IMR-90 (cell line): ENCODE results near the gene MXD4. TPM values are rescaled to one million over a fixed set of nuclear protein-coding genes. Genes with fewer than 3 reads are reported as not detected.

Experiments used
- ATAC-seq: fragments of 200-7000 bp; cut with Tn5 transposase; 2 replicates; pipeline ENCODE4 v1.9.1; 2020; ENCODE audit warnings: low read depth, mild to moderate bottlenecking, moderate library complexity
- BruUV-seq: library from RNA; stranded (reverse); fragments of 400-500 nt; replicated peaks from 2 replicates; lab custom pipeline; 2021; lab: Mats Ljungman, UMichigan
- CTCF ChIA-PET: fragments of 300-600 bp; formaldehyde crosslinking; extraction: SDS; loops from one replicate; lab custom pipeline; 2021; ENCODE audit warnings: antibody characterized with exemption; lab: Yijun Ruan, JAX
- POLR2A ChIA-PET: fragments of 300-600 bp; sonication (Branson Sonifier 250); formaldehyde crosslinking; loops from one replicate; lab custom pipeline; 2022; ENCODE audit warnings: antibody characterized with exemption; ENCODE audit not compliant: unreplicated experiment; lab: Charles Lee
- DNase-seq: peaks from one replicate; pipeline ENCODE4 v3.0.0; 2013
- H2AFZ ChIP-seq: replicated peaks from 2 replicates; pipeline ENCODE3; 2013; ENCODE audit warnings: low read length, mild to moderate bottlenecking; ENCODE audit not compliant: poor library complexity
- H2AK5ac ChIP-seq: 2 replicates; pipeline ENCODE4 v1.6.1; 2013; ENCODE audit warnings: low read depth, low read length, inconsistent platforms
- H2AK9ac ChIP-seq: replicated peaks from 2 replicates; pipeline ENCODE3; 2013; ENCODE audit warnings: mild to moderate bottlenecking, low read depth, low read length, moderate library complexity; ENCODE audit not compliant: poor library complexity
- H2BK120ac ChIP-seq: 2 replicates; pipeline ENCODE4 v1.6.1; 2013; ENCODE audit warnings: low read depth, low read length, inconsistent platforms
- H2BK15ac ChIP-seq: 3 replicates; pipeline ENCODE4 v1.6.1; 2013; ENCODE audit warnings: low read depth, low read length, inconsistent platforms
- H2BK20ac ChIP-seq: 2 replicates; pipeline ENCODE4 v1.6.1; 2013; ENCODE audit warnings: low read depth, mild to moderate bottlenecking, inconsistent platforms, low read length, moderate library complexity
- H2BK5ac ChIP-seq: 2 replicates; pipeline ENCODE4 v1.6.1; 2013; ENCODE audit warnings: mild to moderate bottlenecking, low read depth, low read length, inconsistent platforms; ENCODE audit not compliant: poor library complexity, severe bottlenecking
- H3K14ac ChIP-seq: replicated peaks from 2 replicates; pipeline ENCODE4 v1.6.1; 2013; ENCODE audit warnings: low read depth, low read length, inconsistent platforms
- H3K18ac ChIP-seq: 2 replicates; pipeline ENCODE4 v1.6.1; 2013; ENCODE audit warnings: low read depth, low read length, control low read depth
- H3K23ac ChIP-seq: 2 replicates; pipeline ENCODE4 v1.6.1; 2013; ENCODE audit warnings: low read depth, low read length, inconsistent platforms
- H3K27ac ChIP-seq: 2 replicates; pipeline ENCODE4 v1.5.1; 2013; ENCODE audit warnings: mild to moderate bottlenecking, control low read depth, low read length; ENCODE audit not compliant: insufficient read depth
- H3K27me3 ChIP-seq: 2 replicates; pipeline ENCODE4 v1.6.1; 2013; ENCODE audit warnings: low read length; ENCODE audit not compliant: control insufficient read depth, insufficient read depth
- H3K36me3 ChIP-seq: 2 replicates; pipeline ENCODE4 v1.6.1; 2013; ENCODE audit warnings: low read length, mixed read lengths; ENCODE audit not compliant: control insufficient read depth, insufficient read depth
- H3K4ac ChIP-seq: 2 replicates; pipeline ENCODE4 v1.6.1; 2013; ENCODE audit warnings: low read depth, low read length, inconsistent platforms
- H3K4me1 ChIP-seq: 2 replicates; pipeline ENCODE4 v1.6.1; 2013; ENCODE audit warnings: low read length, mixed read lengths; ENCODE audit not compliant: control insufficient read depth, insufficient read depth
- H3K4me2 ChIP-seq: 2 replicates; pipeline ENCODE4 v1.6.1; 2013; ENCODE audit warnings: low read depth, mild to moderate bottlenecking, control low read depth, low read length, moderate library complexity
- H3K4me3 ChIP-seq: 2 replicates; pipeline ENCODE4 v1.5.1; 2013; ENCODE audit warnings: low read depth, mild to moderate bottlenecking, control low read depth, low read length, moderate library complexity; ENCODE audit not compliant: insufficient read depth
- H3K56ac ChIP-seq: 2 replicates; pipeline ENCODE4 v1.6.1; 2013; ENCODE audit warnings: low read length, inconsistent platforms; ENCODE audit not compliant: insufficient read depth; ENCODE audit errors: extremely low read depth
- H3K79me1 ChIP-seq, 2 experiments: 2 replicates each; pipeline ENCODE4 v1.6.1; 2013; ENCODE audit warnings: low read length in 2 of 2, inconsistent platforms in 1 of 2, low read depth in 1 of 2
- H3K9ac ChIP-seq: 2 replicates; pipeline ENCODE4 v1.6.1; 2013; ENCODE audit warnings: low read depth, low read length, control low read depth
- H3K9me1 ChIP-seq: 2 replicates; pipeline ENCODE4 v1.6.1; 2013; ENCODE audit warnings: low read length, inconsistent platforms; ENCODE audit not compliant: insufficient read depth
- H3K9me3 ChIP-seq: 2 replicates; pipeline ENCODE4 v1.6.1; 2013; ENCODE audit warnings: low read length; ENCODE audit not compliant: control insufficient read depth, insufficient read depth
- H4K20me1 ChIP-seq: 2 replicates; pipeline ENCODE4 v1.6.1; 2013; ENCODE audit warnings: low read length, inconsistent platforms; ENCODE audit not compliant: insufficient read depth
- H4K5ac ChIP-seq: 2 replicates; pipeline ENCODE4 v1.6.1; 2013; ENCODE audit warnings: mild to moderate bottlenecking, low read depth, low read length, control low read depth
- H4K8ac ChIP-seq, 2 experiments: 2 replicates each; pipeline ENCODE4 v1.6.1; 2013; ENCODE audit warnings: low read depth in 2 of 2, low read length in 2 of 2, control low read depth in 1 of 2, inconsistent platforms in 1 of 2
- H4K91ac ChIP-seq: 2 replicates; pipeline ENCODE4 v1.6.1; 2013; ENCODE audit warnings: low read depth, low read length, inconsistent platforms; ENCODE audit not compliant: insufficient read depth
- CEBPB ChIP-seq: IDR thresholded peaks from 2 replicates; pipeline ENCODE4 v1.6.1; 2012; ENCODE audit warnings: low read depth, low read length, improper control_type of control experiment
- CTCF ChIP-seq: conservative IDR thresholded peaks from 2 replicates; pipeline ENCODE4 v1.5.1; 2012; ENCODE audit warnings: mild to moderate bottlenecking, low read depth, low read length, improper control_type of control experiment
- RAD21 ChIP-seq: IDR thresholded peaks from 2 replicates; pipeline ENCODE4 v1.6.1; 2012; ENCODE audit warnings: low read length, improper control_type of control experiment
- RFX5 ChIP-seq: IDR thresholded peaks from 2 replicates; pipeline ENCODE4 v1.8.0; 2012; ENCODE audit warnings: low read depth, mild to moderate bottlenecking, low read length, moderate library complexity
- WGBS, 2 experiments: methylation state at CpG; one replicate each; pipeline versions ENCODE4 v1.1.5 to v1.1.7; 2013; ENCODE audit warnings: missing lambda C conversion rate in 2 of 2; ENCODE audit not compliant: insufficient read length in 1 of 2; ENCODE audit errors: extremely low coverage in 2 of 2; 5-methylcytosine and 5-hydroxymethylcytosine counted together
- dilution Hi-C: fragments of 300-500 bp; cut with HindIII; formaldehyde crosslinking; loops from one replicate; pipeline ENCODE4 v1.14.3; 2018; ENCODE audit warnings: low sequenced_read_pairs; ENCODE audit not compliant: unreplicated experiment
- in situ Hi-C: fragments of 300-500 bp; cut with MboI; formaldehyde crosslinking; loops from 3 replicates; pipeline ENCODE4 v1.14.3; 2019; ENCODE audit warnings: low sequenced_read_pairs, inconsistent platforms, mixed read lengths
- intact Hi-C: fragments of 100-400 bp; cut with micrococcal nuclease; formaldehyde crosslinking; loops from 2 replicates; pipeline ENCODE4 v1.10.0; 2022
- polyA plus RNA-seq, 3 experiments: library from polyadenylated mRNA; depleted of rRNA; stranded (reverse); fragments of >200 nt; gene quantifications; 2 replicates each; pipeline ENCODE4 v1.2.3, GENCODE V29; 2012; ENCODE audit warnings: low replicate concordance in 1 of 3
- total RNA-seq: library from RNA; depleted of rRNA; stranded (reverse); fragments of >200 nt; gene quantifications from 2 replicates; pipeline ENCODE4 v1.2.3, GENCODE V29; 2012

The MXD4 gene
- total and polyA plus RNA-seq, 2 of the 4 experiments (the other 2 are of a cell fraction), result 22.8 to 54.4 TPM

- TF ChIP-seq CEBPB (no peak), CTCF (peak; percentile 23; the same call in 1 of the 2 replicates), RFX5 (no peak), RAD21 (peak; percentile 10; the same call in 1 of the 2 replicates)
- Histone ChIP-seq H4K8ac (no peak overlapping the region), H3K4me2 (no peak overlapping the region), H3K9ac (no peak overlapping the region), H2BK120ac (no peak overlapping the region), H3K4me1 (peaks cover 2% of the 10 kb centered on the region; the same call in 1 of the 2 replicates), H3K4me3 (no peak overlapping the region), H3K9me1 (0 out of 2 replicates have a peak, but pooled peaks cover 3% of the 10 kb centered on the region), H3K27me3 (peaks cover 2% of the 10 kb centered on the region; the same call in 1 of the 2 replicates), H3K23ac (no peak overlapping the region), H4K5ac (no peak overlapping the region), H3K18ac (no peak overlapping the region), H3K4ac (no peak overlapping the region), H3K27ac (no peak overlapping the region), H4K91ac (no peak overlapping the region), H2AK5ac (no peak overlapping the region), H2AFZ (no peak overlapping the region), H3K56ac (no peak overlapping the region), H2BK15ac (no peak overlapping the region), H2BK5ac (no peak overlapping the region), H3K36me3 (no peaks in the 10 kb centered on the region), H2AK9ac (no peak overlapping the region), H3K14ac (no peak overlapping the region), H4K20me1 (no peaks in the 10 kb centered on the region), H3K9me3 (no peaks in the 10 kb centered on the region), H2BK20ac (no peak overlapping the region), H3K79me1 (no peaks in the 10 kb centered on the region)
- ATAC-seq, result no peak
- dilution Hi-C loops (no loop called here), intact Hi-C loops (no loop called here), in situ Hi-C loops (no loop called here)
- POLR2A ChIA-PET, result no interaction called here
- no peak for DNase-seq
- 64% methylated on average over 4 of the region's 13 CpGs; no CpG with 5 or more reads in 1 of the 2 experiments for WGBS, 2 experiments
- BruUV-seq, result no TSS peak
- CTCF ChIA-PET, result no interaction called here
These were observed 18.8 kb upstream of the MXD4 start for GRCh38 chr4:2280531-2281300.
